ENCODE results near the gene KIF2C. TPM values are rescaled to one million over a fixed set of nuclear protein-coding genes. Genes with fewer than 3 reads are reported as not detected.

The KIF2C gene
- total RNA-seq, 2 experiments from 2014 or later: 140 to 159 TPM

DNA sequence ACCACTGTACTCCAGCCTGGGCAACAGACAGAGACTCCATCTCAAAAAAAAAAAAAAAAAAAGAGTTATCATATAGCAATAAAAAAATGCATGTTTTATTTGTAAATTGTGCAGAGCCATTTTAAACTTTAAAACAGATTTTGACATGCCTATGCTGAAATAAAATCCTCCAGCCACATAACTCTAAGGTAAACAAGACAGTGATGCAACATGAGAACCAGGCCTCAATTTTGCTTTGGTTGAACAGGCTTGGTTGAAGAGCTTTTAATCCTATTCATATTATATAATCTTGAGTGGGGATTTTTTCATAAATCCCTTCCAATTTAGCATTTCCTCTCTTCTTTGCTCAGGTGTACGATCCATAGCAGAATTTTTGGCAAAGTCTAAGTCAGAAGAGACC is 39.1 kb upstream of the KIF2C start:
- DNase-seq (ENCODE audit: low spot score): no peak
- Histone ChIP-seq H3K4me1 (ENCODE audit: insufficient read depth, low read length, poor library complexity, severe bottlenecking) (peaks cover 31% of the 10 kb centered on the region), H3K4me2 (ENCODE audit: low read length) (no peak overlapping the region), H2AFZ (ENCODE audit: low read length) (no peak overlapping the region), H3K79me2 (ENCODE audit: insufficient read depth, low read depth, low read length) (no peaks in the 10 kb centered on the region), H3K4me3 (ENCODE audit: low read depth, low read length, poor library complexity, severe bottlenecking) (no peak overlapping the region), H3K9me2 (ENCODE audit: insufficient read depth, low read length) (no peaks in the 10 kb centered on the region), H4K20me1 (ENCODE audit: insufficient read depth, low read length) (no peaks in the 10 kb centered on the region), H3K9me3 (ENCODE audit: low read length) (no peaks in the 10 kb centered on the region), H3K36me3 (ENCODE audit: insufficient read depth, low read length) (no peaks in the 10 kb centered on the region), H3K27ac (ENCODE audit: low read depth, low read length, poor library complexity, severe bottlenecking) (no peak overlapping the region)
- intact Hi-C loops (cut with micrococcal nuclease; ENCODE audit: unreplicated experiment): no loop called here
- CTCF ChIA-PET (ENCODE audit: unreplicated experiment): no interaction called here
- BruUV-seq (replicated peaks): no TSS peak
- TF ChIP-seq CTCF (conservative IDR thresholded peaks at IDR 0.05; ENCODE audit: low read length) (no peak), EZH2phosphoT487 (IDR thresholded peaks at IDR 0.05; ENCODE audit: borderline replicate concordance, low read depth, low read length) (no peak)
- POLR2A ChIA-PET: interaction anchor here (0.7 kb wide), 2 partner anchors 9 to 132 kb away, joined by 3 to 4 read pairs; no protein-coding TSS in a partner anchor

GRCh38 chr1:44701141-44701573 is 38.5 kb upstream of the KIF2C start:
- POLR2A ChIA-PET: interaction anchor here (0.7 kb wide), 2 partner anchors 8 to 131 kb away, joined by 3 to 4 read pairs; no protein-coding TSS in a partner anchor
- no peak for TF ChIP-seq CTCF (conservative IDR thresholded peaks at IDR 0.05; ENCODE audit: low read length)
- no peak for TF ChIP-seq EZH2phosphoT487 (IDR thresholded peaks at IDR 0.05; ENCODE audit: borderline replicate concordance, low read depth, low read length)
- Histone ChIP-seq H3K9me3 (ENCODE audit: low read length) (no peaks in the 10 kb centered on the region), H2AFZ (ENCODE audit: low read length) (no peak overlapping the region), H3K4me3 (ENCODE audit: low read depth, low read length, poor library complexity, severe bottlenecking) (no peak overlapping the region), H3K4me2 (ENCODE audit: low read length) (no peak overlapping the region), H3K27ac (ENCODE audit: low read depth, low read length, poor library complexity, severe bottlenecking) (no peak overlapping the region), H3K36me3 (ENCODE audit: insufficient read depth, low read length) (no peaks in the 10 kb centered on the region), H3K79me2 (ENCODE audit: insufficient read depth, low read depth, low read length) (no peaks in the 10 kb centered on the region), H3K4me1 (ENCODE audit: insufficient read depth, low read length, poor library complexity, severe bottlenecking) (peaks cover 25% of the 10 kb centered on the region), H3K9me2 (ENCODE audit: insufficient read depth, low read length) (no peaks in the 10 kb centered on the region), H4K20me1 (ENCODE audit: insufficient read depth, low read length) (no peaks in the 10 kb centered on the region)
- BruUV-seq (replicated peaks): no TSS peak
- CTCF ChIA-PET (ENCODE audit: unreplicated experiment): no interaction called here
- DNase-seq (ENCODE audit: low spot score): no peak
- intact Hi-C loops (cut with micrococcal nuclease; ENCODE audit: unreplicated experiment): no loop called here

- no peak overlapping the region for H3K4me3 ChIP-seq (ENCODE audit: low read depth, low read length, poor library complexity, severe bottlenecking)
- H3K4me1 ChIP-seq (ENCODE audit: insufficient read depth, low read length, poor library complexity, severe bottlenecking): peaks cover 19% of the 10 kb centered on the region
- H4K20me1 ChIP-seq (ENCODE audit: insufficient read depth, low read length): no peaks in the 10 kb centered on the region
- no peak overlapping the region for H3K27ac ChIP-seq (ENCODE audit: low read depth, low read length, poor library complexity, severe bottlenecking)
- CTCF ChIA-PET (ENCODE audit: unreplicated experiment): no interaction called here
- no TSS peak for BruUV-seq (replicated peaks)
- TF ChIP-seq CTCF (conservative IDR thresholded peaks at IDR 0.05; ENCODE audit: low read length): no peak
- no peak for TF ChIP-seq EZH2phosphoT487 (IDR thresholded peaks at IDR 0.05; ENCODE audit: borderline replicate concordance, low read depth, low read length)
- H3K79me2 ChIP-seq (ENCODE audit: insufficient read depth, low read depth, low read length): no peaks in the 10 kb centered on the region
- POLR2A ChIA-PET: interaction anchor here (1.3 to 4.0 kb wide), 2 partner anchors 9 to 16 kb away, joined by 5 to 28 read pairs; no protein-coding TSS in a partner anchor
- H2AFZ ChIP-seq (ENCODE audit: low read length): no peak overlapping the region
- no peaks in the 10 kb centered on the region for H3K9me3 ChIP-seq (ENCODE audit: low read length)
- intact Hi-C loops (cut with micrococcal nuclease; ENCODE audit: unreplicated experiment): no loop called here
- DNase-seq (ENCODE audit: low spot score): no peak
- no peaks in the 10 kb centered on the region; the same call in 1 of the 2 replicates for H3K36me3 ChIP-seq (ENCODE audit: insufficient read depth, low read length)
- H3K4me2 ChIP-seq (ENCODE audit: low read length): no peak overlapping the region
- H3K9me2 ChIP-seq (ENCODE audit: insufficient read depth, low read length): no peaks in the 10 kb centered on the region
These were observed 34.2 kb upstream of the KIF2C start for GRCh38 chr1:44705470-44705869.

Data from OCI-LY7 (cell line).